Fibroblast of lung (primary cell): Measurements from ENCODE around the gene ATP2B3.

Source experiments
- EZH2 ChIP-seq: IDR thresholded peaks from 2 replicates; pipeline ENCODE4 v1.5.1; 2012; ENCODE audit warnings: low read length, control low read depth, mild to moderate bottlenecking; ENCODE audit errors: missing control alignments
- TF ChIP-seq, protein P1 (sequence below), 2 donors: IDR thresholded peaks in 1 of 2; conservative IDR thresholded peaks in 1 of 2; 1 replicate in 1 of 2; 2 replicates in 1 of 2; pipeline ENCODE4 v1.5.1; 2011 to 2012; ENCODE audit warnings: low read length in 2 of 2, control low read depth in 1 of 2, inconsistent platforms in 1 of 2, low read depth in 1 of 2, mild to moderate bottlenecking in 1 of 2

DNA sequence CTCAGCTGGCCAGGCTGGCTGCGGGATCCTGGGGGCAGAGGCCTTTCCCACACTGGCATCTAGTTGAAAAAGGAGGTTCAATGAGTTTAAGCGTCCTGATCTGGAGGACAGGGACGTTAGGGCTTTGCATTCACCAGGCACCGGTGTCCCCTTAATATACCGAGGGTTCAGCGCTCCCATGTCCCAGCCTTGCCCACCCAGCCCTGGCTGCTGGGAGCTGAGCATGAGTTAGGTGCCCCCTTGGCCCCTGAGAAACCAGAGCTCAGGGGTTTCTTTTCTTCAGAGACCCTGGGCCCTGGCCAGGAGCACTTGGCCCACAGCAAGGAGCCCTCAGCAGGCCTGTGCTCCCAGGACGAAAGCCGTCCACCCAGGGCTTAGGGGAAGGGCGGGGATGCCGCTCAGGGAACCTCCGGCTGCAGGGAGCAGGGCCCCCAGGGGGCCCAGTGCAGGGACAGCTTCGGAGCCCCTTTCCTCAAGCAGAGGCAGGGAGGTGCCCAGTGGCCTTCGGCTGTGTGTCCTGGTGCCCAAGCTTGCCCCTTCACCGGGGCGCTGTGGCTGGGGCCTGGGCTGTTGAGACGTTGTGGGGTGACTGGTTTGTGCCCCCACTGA is 108.7 kb downstream of the ATP2B3 start:
- TF ChIP-seq, protein P1, sequence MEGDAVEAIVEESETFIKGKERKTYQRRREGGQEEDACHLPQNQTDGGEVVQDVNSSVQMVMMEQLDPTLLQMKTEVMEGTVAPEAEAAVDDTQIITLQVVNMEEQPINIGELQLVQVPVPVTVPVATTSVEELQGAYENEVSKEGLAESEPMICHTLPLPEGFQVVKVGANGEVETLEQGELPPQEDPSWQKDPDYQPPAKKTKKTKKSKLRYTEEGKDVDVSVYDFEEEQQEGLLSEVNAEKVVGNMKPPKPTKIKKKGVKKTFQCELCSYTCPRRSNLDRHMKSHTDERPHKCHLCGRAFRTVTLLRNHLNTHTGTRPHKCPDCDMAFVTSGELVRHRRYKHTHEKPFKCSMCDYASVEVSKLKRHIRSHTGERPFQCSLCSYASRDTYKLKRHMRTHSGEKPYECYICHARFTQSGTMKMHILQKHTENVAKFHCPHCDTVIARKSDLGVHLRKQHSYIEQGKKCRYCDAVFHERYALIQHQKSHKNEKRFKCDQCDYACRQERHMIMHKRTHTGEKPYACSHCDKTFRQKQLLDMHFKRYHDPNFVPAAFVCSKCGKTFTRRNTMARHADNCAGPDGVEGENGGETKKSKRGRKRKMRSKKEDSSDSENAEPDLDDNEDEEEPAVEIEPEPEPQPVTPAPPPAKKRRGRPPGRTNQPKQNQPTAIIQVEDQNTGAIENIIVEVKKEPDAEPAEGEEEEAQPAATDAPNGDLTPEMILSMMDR (conservative IDR thresholded peaks at IDR 0.05 in 1 of 2, IDR thresholded peaks at IDR 0.05 in 1 of 2; ENCODE audit: low read depth in 1 of 2, low read length in 2 of 2), result no peak
- TF ChIP-seq EZH2, result no peak
